GM18499 (cell line): ENCODE data around the gene GOLGA8M.
A peak's percentile ranks its signal among the peaks of the same experiment; 100 is the strongest.
"Not testable (repeated sequence)": the region's sequence is repeated elsewhere in the genome, so short reads cannot be mapped to it uniquely, and the experiment has no call there.

Experiments
- ATAC-seq: cut with Tn5 transposase; IDR thresholded peaks from one replicate; pipeline ENCODE4 v1.9.1; 2021; ENCODE audit warnings: moderate number of reproducible peaks; ENCODE audit not compliant: insufficient read depth, unreplicated experiment

The GOLGA8M gene

DNA sequence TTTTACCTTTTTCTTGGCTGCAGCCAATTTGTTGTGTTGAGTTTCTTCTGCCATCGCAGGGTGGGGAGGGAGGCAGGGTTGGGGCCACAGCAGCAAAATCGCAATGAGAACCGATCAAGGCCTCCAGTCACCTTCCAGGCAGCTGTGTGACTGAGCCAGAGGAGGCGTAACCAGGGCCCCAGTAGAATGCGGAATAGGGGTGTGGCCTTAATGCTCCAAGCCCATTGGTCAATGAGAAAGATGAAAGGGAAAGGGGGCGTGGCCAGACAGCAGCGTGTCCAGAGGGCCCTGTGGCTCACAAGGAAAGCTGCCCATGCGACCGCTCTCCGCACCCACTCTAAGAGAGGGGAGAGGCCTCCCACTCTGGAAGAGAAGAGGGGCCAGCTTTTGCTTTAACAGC, at the start of gene GOLGA8M:
Gene GOLGA8M (minus strand): TSS at position 152 of the 400 bp plus-strand sequence. CDS start 98 bp downstream, at position 54.
- ATAC-seq: not testable (repeated sequence)

- ATAC-seq: not testable (repeated sequence)
These were observed 30.7 kb upstream of the GOLGA8M start for GRCh38 chr15:28742890-28743289.

- ATAC-seq: peak; percentile 47
These were observed 26.5 kb upstream of the GOLGA8M start for GRCh38 chr15:28738590-28739292.

GRCh38 chr15:28738200-28738561, 26.0 kb upstream of the GOLGA8M start:
- not testable (repeated sequence) for ATAC-seq

DNA sequence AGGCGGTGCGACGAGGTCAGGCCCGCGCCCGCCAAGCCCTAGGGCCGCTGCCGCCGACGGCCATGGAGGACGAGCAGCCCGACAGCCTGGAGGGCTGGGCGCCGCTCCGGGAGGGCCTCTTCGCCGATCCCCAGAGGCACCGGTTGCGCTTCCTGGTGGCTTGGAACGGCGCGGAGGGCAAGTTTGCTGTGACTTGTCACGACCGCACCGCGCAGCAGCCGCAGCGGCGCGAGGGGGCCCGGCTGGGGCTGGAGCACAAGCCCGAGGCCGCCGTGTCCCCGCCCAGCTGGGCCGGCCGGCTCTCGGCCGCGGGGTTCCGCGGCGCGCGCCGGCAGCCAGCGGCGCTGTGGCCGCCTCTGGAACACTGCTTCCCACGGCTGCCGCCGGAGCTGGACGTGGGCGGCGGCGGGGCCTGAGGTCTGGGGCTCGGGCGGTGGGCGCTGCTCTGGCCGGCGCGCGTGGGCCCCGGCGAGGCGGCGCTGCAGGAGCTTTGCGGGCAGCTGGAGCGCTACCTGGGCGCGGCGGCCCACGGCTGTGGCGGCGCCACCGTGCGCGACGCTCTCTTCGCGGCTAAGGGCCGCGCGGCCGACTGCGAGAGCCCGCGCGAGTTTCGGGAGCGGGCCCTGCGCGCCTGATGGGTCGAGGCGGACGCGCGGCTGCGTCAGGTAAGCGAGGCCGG, 25.4 kb upstream of the GOLGA8M start:
- ATAC-seq: not testable (repeated sequence)

DNA sequence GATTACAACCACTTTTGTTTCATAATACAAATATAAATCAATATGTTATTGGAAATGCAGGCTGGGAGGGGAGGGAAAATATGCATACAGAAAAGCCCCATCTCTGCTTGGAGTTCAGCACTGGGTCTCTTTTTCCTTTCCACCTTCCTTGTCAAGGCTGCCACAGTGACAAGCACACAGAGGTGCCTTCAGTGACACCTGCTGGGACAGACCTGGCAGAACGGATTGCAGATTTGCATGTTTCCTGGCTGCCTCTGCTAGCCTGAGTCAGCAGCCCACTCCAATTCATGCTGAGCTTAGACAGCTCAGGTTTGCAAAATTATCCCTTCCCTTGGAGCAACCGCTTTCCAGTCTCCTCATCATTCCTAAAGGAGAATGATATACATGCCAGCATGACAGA, 15.8 kb upstream of the GOLGA8M start:
- not testable (repeated sequence) for ATAC-seq

DNA sequence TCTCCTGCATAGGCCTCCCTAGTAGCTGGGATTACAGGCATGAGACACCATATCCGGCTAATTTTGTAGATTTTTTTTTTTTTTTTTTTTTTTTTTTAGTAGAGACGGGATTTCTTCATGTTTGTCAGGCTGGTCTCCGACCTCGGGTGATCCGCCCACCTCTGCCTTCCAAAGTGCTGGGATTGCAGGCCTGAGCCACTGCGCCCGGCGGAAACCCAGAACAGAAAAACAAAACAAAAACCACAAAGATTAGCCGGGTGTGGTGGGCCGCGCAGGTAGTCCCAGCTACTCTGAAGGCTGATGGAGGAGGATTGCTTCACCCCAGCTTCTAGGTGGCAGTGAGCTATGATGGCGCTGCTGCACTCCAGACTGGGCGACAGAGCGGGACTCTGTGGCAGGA, 14.8 kb upstream of the GOLGA8M start:
- not testable (repeated sequence) for ATAC-seq

DNA sequence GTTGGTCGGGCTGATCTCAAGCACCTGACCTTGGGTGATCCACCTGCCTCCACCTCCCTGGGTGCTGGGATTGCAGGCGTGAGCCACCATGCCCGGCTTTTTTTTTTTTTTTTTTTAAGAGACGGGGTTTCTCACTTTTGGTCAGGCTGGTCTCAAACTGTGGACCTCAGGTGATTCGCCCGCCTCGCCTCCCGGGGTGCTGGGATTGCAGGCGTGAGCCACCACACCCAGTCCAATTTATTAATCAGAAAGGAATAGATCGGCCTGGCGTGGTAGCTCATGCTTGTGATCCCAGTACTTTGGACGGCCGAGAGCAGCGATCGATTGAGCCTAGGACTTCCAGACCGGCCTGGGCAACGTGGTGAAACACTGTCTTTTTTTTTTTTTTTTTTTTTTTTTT, 13.9 kb upstream of the GOLGA8M start:
- no peak for ATAC-seq

DNA sequence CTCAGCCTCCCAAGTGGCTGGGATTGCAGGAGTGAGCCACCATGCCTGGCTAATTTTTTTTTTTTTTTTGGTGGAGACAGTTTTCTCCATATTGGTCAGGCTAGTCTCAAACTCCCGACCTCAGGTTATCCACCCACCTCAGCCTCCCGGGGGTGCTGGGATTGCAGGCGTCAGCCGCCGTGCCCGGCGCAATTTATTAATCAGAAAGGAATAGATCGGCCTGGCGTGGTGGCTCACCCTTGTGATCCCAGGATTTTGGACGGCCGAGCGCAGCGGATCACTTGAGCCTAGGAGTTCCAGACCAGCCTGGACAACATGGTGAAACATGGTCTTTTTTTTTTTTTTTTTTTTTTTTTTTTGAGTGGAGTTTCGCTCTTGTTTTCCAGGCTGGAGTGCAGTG, 13.3 kb upstream of the GOLGA8M start:
- ATAC-seq: no peak

GRCh38 chr15:28723986-28724385, 11.8 kb upstream of the GOLGA8M start:
- not testable (repeated sequence) for ATAC-seq

DNA sequence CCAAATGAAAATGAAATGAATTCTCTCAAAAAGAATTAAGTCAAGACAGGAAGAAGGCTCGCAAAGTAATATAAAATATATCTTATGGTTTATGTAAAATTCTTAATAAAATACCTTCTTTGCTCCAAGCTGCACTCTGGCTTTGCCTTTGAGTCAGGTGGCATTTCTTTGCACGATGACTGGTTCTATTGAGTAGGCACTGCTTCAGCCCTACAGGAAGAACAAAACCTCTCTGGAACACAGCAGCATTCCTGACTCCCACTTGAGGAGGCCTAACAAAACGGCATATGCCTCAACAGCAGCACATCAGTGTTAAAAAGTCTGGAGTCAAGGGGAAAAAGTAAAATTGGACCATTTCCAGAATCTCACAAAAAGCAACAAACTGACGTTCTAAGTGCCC, 7.4 kb upstream of the GOLGA8M start:
- not testable (repeated sequence) for ATAC-seq

- ATAC-seq: not testable (repeated sequence)
These were observed 6.4 kb upstream of the GOLGA8M start for GRCh38 chr15:28718576-28718975.

DNA sequence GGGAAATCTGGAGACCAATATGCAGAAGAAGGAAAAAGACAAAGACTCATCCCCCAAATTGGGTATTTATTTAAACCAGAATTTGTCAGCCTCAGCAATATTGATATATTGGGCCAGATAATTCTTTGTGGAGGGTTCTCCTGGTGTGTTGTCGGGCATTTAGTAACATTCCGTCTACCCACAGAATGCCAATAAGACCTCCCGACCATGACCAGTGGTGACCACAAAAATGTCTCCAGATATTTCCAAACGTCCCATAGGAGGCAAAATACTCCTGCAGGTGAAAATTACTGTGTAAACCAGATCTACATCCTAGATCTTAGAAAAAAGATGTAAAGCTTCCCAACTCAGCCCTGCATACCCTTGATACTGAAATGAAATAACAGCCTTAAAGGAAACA, 2.0 kb upstream of the GOLGA8M start:
- ATAC-seq: not testable (repeated sequence)

GRCh38 chr15:28703927-28704326, 8.3 kb downstream of the GOLGA8M start:
- ATAC-seq: not testable (repeated sequence)

DNA sequence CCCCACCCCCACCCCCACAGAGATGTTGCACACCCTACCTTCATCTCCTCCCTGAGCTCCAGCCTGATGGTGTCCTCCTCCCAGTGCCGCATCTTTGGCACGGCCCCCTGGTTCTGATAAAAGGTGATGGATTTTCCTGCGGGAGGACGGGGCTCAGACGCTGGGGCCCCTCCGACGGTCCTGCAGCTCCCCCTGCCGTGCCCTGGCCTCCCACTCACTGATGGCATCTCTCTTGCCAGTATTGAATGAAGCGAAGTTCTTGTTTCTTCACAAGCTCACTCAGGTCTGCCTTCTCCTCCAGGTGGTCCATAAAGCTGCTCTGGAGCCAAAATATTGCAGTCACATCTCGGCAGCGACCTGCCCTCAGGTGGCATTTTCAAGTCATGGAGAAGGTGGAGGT, 9.8 kb downstream of the GOLGA8M start:
- ATAC-seq: not testable (repeated sequence)

- not testable (repeated sequence) for ATAC-seq
These were observed 18.0 kb downstream of the GOLGA8M start for GRCh38 chr15:28694006-28694751.

DNA sequence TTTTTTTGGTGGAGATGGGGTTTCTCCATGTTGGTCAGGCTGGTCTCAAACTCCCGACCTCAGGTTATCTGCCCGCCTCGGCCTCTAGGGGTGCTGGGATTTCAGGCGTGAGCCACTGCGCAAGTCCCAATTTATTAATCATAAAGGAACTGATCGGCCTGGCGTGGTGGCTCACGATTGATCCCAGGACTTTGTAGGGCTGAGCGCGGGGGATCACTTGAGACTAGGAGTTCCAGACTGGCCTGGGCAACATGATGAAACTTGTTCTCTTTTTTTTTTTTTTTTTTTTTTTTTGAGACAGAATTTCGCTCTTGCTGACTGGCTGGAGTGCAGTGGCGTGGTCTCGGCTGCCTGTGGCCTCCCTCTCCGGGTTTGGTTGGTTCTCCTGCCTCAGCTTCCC, 19.2 kb downstream of the GOLGA8M start:
- not testable (repeated sequence) for ATAC-seq

- not testable (repeated sequence) for ATAC-seq
These were observed 38.7 kb downstream of the GOLGA8M start for GRCh38 chr15:28673533-28673932.

GRCh38 chr15:28672122-28672521, 40.1 kb downstream of the GOLGA8M start:
- not testable (repeated sequence) for ATAC-seq

GRCh38 chr15:28666402-28666801, 45.8 kb downstream of the GOLGA8M start:
- ATAC-seq: not testable (repeated sequence)

- not testable (repeated sequence) for ATAC-seq
These were observed 47.6 kb downstream of the GOLGA8M start for GRCh38 chr15:28664575-28664974.
